Activated gamma-delta T cell treated with Interleukin-2 at 50 U/mL for 16 hours (primary cell): ENCODE measurements around the gene PRKAR1B.

Source experiments
- DNase-seq: peaks from one replicate; pipeline ENCODE4 v3.0.0-alpha.2; 2020

The PRKAR1B gene

GRCh38 chr7:727104-727805 is at the start of gene PRKAR1B:
Gene PRKAR1B, minus strand, starts transcription at chr7:727281. Its CDS starts 15,776 bp downstream, at chr7:711505.
- no peak for DNase-seq

- DNase-seq = no peak
Measured at GRCh38 chr7:776381-776780, 49.3 kb upstream of the PRKAR1B start.

- DNase-seq = peak; percentile 57
Measured at GRCh38 chr7:774161-775109, 47.4 kb upstream of the PRKAR1B start.

- DNase-seq = no peak
Measured at GRCh38 chr7:773622-773915, 46.5 kb upstream of the PRKAR1B start.

GRCh38 chr7:772861-773621 is 46.0 kb upstream of the PRKAR1B start:
- DNase-seq = no peak

GRCh38 chr7:772392-772791 is 45.3 kb upstream of the PRKAR1B start:
- DNase-seq = no peak

GRCh38 chr7:772005-772294 is 44.9 kb upstream of the PRKAR1B start:
- DNase-seq = no peak

- no peak for DNase-seq
Measured at GRCh38 chr7:771234-772004, 44.3 kb upstream of the PRKAR1B start.

- no peak for DNase-seq
Measured at GRCh38 chr7:770741-771166, 43.7 kb upstream of the PRKAR1B start.

- no peak for DNase-seq
Measured at GRCh38 chr7:770336-770735, 43.3 kb upstream of the PRKAR1B start.

- no peak for DNase-seq
Measured at GRCh38 chr7:768881-769504, 41.9 kb upstream of the PRKAR1B start.

GRCh38 chr7:767941-768731 is 41.1 kb upstream of the PRKAR1B start:
- no peak for DNase-seq

- no peak for DNase-seq
Measured at GRCh38 chr7:767580-767940, 40.5 kb upstream of the PRKAR1B start.

GRCh38 chr7:765383-765782 is 38.3 kb upstream of the PRKAR1B start:
- no peak for DNase-seq

- no peak for DNase-seq
Measured at GRCh38 chr7:763762-764161, 36.7 kb upstream of the PRKAR1B start.

- no peak for DNase-seq
Measured at GRCh38 chr7:762885-763284, 35.8 kb upstream of the PRKAR1B start.

GRCh38 chr7:761631-762030 is 34.5 kb upstream of the PRKAR1B start:
- DNase-seq = no peak

- DNase-seq = no peak
Measured at GRCh38 chr7:761101-761500, 34.0 kb upstream of the PRKAR1B start.

- no peak for DNase-seq
Measured at GRCh38 chr7:760006-760405, 32.9 kb upstream of the PRKAR1B start.

- DNase-seq = no peak
Measured at GRCh38 chr7:759569-759968, 32.5 kb upstream of the PRKAR1B start.

- DNase-seq = no peak
Measured at GRCh38 chr7:757741-758163, 30.7 kb upstream of the PRKAR1B start.
